Hindlimb muscle (tissue), 1 donor: ENCODE measurements around the gene FABP7. TPM values are rescaled to one million over a fixed set of nuclear protein-coding genes. Genes with fewer than 3 reads are reported as not detected.

Experiments used
- DNase-seq: peaks from one replicate; pipeline ENCODE4 v3.0.0-alpha.2; 2013
- polyA plus RNA-seq: library from polyadenylated mRNA; unstranded; fragments of 120-200 nt; gene quantifications from one replicate; pipeline ENCODE4 v1.2.1, GENCODE V29; 2013; ENCODE audit not compliant: insufficient read length

FABP7 gene
- polyA plus RNA-seq, 1 donor = 0.39 TPM

DNA sequence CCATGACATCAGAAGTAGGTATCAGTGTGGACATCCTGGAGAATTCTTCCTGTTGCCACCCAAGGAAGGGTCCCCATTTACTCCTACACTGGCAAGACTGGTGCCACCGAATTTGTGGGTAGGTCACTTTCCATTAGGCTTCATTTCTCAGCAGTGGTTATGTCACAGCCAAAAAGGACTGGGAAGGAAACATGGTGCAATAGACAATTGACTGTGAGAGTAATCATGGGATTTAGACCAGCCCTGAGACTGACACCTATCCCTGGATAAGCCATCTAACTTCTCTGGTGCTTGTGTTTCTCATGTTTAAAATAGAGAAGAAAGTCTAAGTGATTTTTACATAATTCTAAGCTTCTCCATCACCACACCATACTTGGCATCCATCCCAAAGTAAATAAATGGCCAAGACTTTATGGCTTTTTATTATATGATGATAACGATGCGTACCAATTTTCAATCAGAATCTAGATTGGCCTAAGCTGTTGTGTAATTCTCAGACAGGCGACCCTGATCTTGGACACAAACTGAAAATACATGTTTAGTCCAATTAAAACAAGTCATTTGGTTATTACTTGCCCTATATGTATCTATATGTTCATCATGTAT, 19.7 kb downstream of the FABP7 start:
- no peak for DNase-seq

DNA sequence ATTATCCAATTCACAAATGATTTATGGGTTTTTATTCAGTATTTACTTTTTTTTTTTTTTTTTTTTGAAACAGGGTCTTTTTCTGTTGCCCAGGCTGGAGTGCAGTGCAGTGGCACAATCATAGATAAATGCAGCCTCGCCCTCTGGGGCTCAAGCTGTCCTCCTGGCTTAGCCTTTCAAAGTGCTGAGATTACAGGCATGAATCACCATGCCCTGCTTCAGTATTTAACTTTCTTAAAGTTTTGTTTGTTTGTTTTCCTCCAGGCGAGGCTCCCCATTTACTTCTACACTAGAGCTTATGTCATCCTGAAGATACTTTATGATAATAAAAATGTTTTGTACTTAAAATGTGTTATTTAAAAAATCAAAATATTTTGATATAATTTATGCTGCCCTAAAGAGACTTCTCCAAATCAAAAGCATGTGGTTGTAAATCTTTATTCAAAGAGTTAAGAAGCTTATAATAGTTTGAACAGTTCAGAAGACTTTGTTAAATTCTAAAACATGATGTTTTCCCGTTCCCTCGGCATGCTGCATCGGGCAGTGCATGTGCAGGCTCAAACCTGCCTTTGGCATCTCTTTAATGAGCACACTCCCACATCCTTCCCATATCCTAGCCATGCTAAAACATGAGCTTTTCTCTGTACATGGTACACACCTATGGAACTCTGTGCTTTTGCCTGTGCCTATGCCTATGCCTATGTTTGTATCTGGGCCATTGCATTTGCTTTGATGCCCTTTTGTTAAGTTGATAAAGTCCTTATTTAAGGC, 20.6 kb downstream of the FABP7 start:
- DNase-seq = no peak

DNA sequence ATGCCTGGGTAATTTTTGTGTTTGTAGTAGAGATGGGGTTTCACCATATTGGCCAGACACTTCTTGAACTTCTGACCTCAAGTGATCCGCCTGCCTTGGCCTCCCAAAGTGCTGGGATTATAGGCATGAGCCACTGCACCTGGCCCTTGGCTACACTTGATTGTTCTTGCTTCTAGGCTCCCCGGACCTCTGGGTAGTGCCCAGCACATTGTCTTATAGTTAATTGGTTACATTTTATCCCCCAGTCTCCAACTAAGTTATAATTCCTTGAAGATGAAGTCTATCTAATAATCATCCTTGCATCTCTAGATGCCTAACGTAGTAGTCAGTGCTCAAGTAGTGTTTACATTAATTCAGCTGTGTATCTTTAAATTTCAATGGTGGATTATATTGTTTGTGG, 21.4 kb downstream of the FABP7 start:
- no peak for DNase-seq

DNA sequence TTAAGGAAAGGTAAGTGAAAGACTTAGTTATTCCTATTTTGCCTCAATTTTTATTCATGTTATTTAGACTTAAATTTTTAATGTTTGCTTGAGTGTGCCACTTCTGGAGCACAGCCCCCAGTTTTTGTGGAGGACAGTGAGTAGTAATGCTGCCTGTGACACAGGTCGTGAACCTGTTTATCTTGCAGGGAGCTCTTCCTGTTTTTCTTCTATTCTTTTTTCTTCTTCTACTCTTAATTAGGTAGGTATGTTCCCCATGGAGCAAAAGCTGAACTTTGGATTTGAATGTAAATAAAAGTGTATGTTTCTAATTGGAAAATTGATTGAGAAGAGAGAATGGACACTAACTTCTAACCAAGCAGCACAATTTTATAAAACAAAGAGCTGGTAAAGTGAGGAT, 21.9 kb downstream of the FABP7 start:
- no peak for DNase-seq

DNA sequence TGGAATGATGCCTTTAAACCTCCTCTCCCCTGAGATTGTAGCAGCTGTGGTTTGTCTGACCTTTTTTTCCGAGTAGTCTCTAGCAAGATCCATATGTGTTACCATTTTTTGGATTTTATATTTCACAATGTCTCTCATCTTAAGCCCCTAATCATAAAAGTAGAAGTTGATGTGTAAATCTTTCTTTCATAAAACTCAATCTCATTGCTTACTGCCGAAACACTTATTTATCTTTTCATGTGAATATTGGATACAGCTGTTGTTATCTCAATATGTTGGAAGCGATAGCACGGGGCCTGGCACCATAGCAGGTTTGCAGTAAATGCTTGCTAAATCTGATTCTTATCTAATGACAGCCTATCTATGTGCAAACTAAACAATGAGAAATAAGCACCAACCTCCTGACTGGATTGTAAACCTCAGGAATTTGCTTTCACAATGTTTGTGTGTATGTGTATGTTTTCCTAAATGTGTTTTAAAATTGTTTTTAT, 23.7 kb downstream of the FABP7 start:
- DNase-seq = no peak

DNA sequence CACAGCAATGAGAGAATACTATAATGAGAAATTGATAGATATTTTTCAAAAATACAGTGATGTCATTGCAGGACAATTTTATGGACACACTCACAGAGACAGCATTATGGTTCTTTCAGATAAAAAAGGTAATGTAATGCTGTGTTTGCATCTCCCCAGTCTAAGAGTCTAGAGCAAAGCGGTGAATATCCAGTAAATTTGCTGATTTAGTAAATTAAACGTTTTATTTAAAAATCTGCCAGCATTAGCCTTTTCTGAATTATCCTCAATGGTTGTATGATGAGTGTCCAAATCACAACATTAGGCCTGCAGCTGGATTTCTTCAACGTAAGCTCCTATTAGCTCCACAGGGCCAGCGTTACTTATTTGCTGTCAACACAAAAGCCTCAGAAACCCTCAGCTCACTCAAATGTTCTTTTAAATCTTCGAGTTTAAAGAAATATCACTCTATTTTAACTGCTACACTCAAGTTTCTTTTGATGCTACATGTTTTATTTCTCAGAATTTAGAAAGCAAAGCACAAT, 25.5 kb downstream of the FABP7 start:
- no peak for DNase-seq

DNA sequence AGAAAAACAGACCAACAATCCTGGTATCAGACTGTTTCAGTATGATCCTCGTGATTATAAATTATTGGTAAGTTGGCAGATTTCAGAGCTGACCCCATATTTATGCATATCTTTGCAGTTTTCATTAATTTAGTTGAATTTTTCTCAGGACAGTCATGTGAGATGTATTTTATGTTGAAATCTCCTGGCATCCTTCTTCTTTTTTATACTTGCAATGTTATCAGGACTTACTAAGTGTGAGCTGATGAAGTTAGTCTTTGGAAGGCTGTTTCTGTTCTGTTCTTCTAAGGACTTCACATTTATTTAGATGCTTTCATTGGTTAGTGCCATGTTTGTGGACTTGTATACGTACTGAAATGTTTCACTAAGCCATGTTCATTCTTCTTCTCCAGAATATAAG, 26.8 kb downstream of the FABP7 start:
- DNase-seq = no peak

DNA sequence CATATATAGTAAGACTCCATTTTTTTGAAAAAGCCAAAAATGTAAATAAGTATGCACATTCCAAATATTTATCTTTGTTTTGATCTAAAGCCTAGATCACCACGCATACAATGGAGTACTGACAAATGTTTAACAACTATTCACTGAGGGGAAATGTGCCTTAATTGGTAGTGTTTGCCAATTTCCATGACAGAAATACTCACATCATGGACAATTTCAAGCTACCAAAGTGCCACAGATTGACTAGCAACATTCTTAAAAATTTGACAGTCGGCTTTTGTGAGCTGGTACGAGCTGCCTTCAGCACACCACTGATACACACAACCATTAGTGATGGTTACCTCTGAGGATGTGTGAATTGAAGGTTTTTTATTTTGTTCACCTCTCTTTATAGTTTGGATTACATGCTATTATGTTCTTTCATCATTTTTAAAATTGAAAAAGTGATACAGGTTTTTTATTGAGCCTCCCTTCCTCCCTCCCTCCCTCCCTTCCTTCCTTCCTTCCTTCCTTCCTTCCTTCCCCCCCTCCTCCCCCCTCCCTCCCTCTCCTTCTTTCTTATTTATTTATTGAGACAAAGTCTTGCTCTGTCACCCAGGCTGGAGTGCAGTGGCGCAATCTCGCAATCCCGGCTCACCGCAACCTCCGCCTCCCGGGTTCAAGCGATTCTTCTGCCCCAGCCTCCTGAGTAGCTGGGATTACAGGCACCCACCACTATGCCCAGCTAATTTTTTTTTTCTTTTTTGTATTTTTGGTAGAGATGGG, 28.8 kb downstream of the FABP7 start:
- no peak for DNase-seq

DNA sequence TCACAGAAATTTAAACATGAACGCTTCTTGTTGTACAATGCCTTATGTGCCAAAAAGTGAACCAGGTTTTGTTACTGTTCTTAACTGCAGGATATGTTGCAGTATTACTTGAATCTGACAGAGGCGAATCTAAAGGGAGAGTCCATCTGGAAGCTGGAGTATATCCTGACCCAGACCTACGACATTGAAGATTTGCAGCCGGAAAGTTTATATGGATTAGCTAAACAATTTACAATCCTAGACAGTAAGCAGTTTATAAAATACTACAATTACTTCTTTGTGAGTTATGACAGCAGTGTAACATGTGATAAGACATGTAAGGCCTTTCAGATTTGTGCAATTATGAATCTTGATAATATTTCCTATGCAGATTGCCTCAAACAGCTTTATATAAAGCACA, 29.5 kb downstream of the FABP7 start:
- no peak for DNase-seq

DNA sequence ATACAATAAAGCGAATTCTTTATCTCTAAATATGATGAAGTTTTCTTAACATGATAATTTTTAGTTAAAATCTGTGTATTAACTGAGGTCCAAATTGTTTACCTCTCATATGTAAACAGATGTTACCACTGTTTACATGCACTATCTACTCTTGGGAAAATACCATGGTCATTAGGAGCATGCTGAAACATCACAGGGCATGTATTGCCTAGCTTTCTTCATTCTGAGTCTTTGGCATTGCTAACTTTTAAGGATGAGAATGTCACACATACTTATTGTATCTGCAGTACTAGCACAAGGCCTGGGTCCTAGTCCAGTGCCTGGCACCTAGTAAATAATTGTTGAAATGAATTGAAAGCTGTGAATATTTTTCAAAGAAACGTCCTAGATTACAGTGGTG, 30.2 kb downstream of the FABP7 start:
- no peak for DNase-seq

DNA sequence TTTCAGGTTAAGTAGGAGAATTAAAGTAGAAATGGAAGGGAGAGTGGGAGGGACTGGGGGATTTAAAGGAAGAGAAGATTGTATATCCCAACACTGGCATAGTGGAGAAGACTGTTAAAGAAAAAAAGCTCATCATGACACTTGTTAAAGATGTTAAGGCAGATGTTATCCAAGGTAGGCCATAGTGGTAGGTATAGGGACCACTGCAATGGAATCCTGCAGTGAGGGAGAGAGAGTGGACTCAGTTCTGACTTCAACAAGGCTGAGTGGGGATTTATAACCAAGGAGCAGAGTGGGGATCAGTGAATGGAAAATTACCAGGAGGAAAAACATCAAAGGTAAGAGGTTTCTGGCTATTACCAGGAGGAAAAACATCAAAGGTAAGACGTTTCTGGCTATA, 30.7 kb downstream of the FABP7 start:
- DNase-seq = no peak

DNA sequence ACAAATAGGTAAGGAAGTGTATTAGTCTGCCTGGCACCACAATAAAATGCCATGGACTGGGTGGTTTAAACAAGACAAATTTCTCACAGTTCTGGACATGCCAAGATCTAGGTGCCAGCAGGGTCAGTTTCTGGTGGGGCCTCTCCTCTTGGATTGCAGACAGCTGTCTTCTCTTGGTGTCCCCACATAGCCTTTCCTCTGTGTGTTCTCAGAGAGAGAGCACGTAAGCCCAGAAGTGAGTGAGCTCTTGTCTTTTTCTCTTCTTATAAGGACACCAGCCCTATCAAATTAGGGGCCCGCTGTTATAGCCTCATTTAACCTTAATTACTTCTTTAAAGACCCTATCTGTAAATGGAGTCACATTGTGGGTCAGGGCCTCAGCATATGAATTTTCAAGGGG, 37.8 kb downstream of the FABP7 start:
- DNase-seq = no peak

DNA sequence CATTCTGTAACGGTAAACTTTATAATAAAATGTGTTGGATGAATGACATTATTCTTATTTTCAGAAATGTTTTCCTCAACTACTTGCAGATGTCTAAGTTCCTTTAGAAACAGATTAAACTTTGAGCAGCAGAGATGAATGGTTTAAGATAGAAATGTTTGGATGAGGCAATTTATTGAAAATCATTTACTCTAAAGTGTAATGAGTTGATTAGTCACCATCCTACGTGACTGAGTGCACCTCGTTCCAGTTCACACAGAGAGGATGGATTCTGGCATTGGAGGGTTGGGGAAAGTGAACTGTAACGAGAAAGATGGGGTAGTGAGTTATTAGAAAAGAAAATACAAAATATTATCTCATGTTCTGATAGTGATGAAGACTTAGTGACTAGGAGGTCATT, 38.2 kb downstream of the FABP7 start:
- no peak for DNase-seq

DNA sequence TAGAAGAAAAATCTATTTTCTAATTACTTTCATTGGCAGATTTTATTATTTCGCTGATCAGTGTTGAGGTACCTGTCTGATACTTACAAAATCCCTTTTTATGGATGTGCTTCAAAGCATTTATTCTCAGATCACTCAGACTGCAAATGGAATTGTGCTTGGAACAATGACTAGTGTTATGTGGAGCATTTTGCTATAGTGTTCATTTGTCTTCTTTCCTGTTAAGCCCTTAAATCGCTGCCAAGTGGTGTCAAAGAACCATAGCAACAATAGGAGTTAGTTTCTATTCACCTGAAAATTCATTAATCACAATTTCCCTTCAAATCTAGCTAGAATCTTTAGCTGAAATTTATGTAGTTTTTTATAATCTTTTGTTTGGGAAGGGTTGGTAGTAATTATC, 39.4 kb downstream of the FABP7 start:
- no peak for DNase-seq

DNA sequence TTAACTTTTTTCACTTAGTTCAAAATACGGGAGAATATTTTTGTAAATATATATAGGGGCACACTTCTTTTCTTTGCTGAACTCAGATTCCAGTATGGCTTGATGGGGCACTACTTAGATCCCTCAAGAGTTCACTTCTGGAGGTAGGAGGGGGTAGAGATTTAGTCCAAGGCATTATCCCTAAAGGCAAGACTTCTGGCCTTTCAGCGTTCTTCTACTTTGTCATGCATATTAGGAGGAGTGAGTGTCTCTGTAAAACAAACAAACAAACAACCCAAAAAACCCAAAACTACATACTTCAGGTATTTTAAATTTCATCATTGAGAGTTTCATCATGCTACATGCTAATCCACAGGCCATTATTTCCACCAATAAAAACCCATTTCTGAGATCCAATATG, 41.6 kb downstream of the FABP7 start:
- no peak for DNase-seq

DNA sequence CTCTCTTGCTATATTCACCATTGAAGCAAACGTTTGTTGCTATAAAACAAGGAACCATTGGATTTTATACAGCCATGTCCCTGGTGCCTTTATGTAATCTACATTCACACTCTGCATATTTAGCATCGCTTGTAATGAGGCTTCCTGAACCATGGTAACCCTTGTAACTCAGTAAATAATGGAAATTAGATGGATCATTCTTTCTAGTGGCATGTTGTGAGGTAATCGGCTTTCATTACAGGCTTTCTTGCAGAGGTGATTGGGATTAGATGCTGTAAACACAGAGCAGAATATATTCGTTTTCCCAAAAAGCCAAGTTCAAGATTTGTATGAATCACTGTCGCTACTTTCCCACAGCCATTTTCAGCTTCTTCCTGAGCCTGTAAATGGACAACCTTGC, 45.6 kb downstream of the FABP7 start:
- DNase-seq = no peak

DNA sequence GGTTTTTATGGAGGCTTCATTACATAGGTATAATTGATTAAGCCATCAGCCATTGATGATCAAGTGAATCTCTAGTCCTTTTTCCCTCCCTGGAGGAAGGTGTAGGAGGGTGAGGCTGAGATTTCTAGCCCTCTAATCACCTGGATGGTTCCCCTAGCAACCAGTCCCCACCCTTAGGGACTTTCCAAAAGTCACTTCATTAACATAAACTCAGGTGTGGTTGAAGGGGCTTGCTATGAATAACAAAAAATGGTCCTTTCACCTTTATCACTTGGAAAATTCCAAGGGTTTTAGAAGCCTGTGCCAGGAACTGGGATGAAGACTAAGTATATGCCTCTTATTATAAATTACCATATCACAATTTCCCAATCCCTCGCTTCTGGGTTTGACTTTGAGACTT, 49.9 kb downstream of the FABP7 start:
- no peak for DNase-seq

DNA sequence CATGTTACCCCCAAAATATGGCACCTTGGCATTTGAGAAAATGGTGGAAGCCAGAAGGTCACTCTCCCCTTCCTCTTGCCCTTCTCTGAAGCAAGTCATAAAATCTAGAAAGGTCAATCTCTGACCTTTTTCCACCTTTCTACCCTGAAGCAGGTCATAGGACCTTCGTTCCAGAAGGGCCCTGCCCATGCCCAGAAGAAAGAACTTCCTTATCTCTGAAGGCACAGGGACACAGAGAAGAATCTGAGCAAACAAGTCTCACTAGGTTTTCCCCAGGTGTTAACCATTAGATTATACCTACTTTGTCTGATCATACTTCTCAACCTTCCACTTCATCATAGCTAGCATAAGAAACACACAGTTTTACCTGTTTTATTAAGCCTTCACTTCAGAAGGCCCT, 52.0 kb downstream of the FABP7 start:
- no peak for DNase-seq

DNA sequence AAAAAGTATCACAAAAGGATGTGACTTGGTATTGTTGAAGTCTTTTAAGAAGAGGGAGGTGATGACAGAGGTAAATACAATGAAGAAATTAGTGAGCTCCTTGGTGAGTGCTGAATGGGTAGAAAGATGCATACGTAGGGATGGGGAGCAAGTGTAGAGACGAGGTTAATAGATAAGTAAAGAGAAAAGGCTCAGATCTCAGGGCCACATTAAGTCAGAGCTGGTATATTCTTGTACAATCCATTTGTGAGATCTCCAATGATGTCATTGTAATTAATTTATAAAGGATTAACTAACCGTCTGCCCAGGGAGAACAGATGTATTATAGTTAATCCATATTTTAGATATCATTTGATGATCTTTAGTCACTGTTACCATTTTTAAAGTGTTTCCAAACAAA, 52.9 kb downstream of the FABP7 start:
- DNase-seq = no peak

DNA sequence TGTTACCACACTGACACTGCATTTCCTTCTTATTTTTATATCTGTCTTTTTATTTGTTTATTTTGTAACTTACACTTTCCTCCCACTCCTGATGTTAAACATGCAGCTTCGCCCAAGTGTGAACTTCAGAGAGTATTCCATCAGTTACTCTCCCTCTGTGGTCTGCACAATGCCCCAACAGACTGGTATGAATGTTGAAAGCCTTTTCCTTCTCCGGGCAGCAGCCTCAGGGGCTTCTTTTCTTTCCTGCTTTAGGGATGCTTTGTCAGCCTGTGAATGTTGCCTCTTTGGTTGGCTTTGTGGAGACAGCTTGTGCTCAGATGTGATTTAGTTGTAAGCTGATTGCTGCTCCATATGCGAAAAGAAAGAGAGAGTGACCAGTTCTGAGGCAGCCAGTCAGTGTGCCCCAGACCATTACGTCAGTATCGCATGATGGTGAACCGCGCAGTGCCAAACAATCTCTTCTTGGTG, 53.5 kb downstream of the FABP7 start:
- DNase-seq = no peak
